SK-MEL-5 (cell line): Measurements from ENCODE around the gene TOLLIP. TPM values are rescaled to one million over a fixed set of nuclear protein-coding genes. Genes with fewer than 3 reads are reported as not detected.

Source experiments
- DNase-seq: peaks from one replicate; pipeline ENCODE4 v3.0.0-alpha.2; 2016; ENCODE audit warnings: low read depth, low spot score
- in situ Hi-C: cut with HindIII; loops from 2 replicates; pipeline ENCODE4 v1.10.0; 2016; ENCODE audit warnings: low sequenced_read_pairs, high pct_unique_total_duplicates, low pct_unique_long_range_greater_than_20kb
- total RNA-seq: library from RNA; depleted of rRNA; stranded (reverse); fragments of >200 nt; shearing (Covaris generic); gene quantifications from 2 replicates; pipeline ENCODE4 v1.2.3, GENCODE V29; 2014

The TOLLIP gene
- total RNA-seq, 1 experiment from 2014 or later, result 33.5 TPM

DNA sequence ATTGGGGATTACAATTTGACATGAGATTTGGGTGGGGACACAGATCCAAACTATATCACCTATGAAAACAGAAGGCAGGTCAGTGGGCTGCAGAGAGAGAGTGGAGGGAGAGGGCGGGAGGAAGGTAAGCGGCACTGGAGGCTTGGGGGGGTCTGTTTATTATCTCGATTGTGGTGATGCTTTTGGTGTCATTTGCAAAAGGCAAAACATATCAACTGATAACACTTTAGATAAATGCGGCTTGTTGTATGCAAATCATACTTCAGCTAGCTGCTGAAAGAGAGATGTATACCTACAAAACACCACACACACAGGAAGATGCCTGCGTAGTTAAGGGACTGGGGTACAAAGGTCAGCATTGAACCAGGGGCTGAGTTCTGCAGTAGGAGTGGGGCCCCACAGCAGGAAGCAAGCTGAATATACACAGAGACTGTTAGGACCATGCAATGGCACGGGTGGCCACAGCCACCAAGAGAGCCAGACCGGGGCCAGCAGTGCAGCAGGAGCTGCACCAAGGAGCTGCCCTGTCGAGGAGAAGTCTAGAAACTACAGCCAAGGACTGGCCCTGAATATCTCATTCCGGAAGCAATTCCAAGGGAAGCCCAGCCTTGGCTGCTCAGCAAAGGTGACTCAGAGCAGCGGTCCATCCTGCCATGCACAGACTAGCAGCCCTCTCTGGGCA is 23.8 kb upstream of the TOLLIP start:
- no peak for DNase-seq
- in situ Hi-C loops, result no loop called here

DNA sequence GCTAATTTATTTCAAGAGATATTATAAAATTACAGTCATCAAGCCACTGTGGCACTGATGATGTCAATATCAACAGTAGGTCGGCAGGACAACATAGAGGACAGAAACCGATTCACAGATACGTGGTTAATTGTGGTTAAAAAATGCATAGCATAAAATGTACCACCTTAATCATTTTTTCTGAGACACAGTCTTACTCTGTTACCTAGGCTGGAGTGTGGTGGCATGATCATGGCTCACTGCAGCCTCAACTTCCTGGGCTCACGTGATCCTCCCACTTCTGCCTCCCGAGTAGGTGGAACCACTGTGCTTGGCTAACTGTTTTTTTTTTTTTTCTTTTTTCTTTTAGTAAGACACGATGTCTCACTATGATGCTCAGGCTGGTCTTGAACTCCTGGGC is 21.0 kb upstream of the TOLLIP start:
- no peak for DNase-seq
- in situ Hi-C loops, result no loop called here

DNA sequence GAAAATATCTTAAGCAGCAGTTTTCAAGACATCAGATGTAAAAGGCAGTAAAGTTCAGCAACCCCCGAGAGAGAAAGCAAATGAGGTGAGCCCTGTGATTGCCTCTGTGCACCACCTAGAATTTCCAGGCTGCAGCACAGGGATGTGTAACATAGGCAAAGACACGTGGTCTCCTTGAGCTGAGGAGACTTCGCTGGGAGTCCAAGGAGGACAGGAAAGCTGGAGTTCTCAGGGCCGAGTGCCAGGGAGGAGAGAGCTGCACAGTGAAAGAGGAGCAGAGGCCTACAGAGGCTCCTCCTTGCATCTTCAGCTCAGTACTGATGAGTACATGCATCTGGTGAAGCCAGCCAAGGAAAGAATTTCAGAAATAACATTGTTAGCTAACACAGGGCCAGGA is 17.6 kb upstream of the TOLLIP start:
- in situ Hi-C loops, result no loop called here
- DNase-seq, result no peak

DNA sequence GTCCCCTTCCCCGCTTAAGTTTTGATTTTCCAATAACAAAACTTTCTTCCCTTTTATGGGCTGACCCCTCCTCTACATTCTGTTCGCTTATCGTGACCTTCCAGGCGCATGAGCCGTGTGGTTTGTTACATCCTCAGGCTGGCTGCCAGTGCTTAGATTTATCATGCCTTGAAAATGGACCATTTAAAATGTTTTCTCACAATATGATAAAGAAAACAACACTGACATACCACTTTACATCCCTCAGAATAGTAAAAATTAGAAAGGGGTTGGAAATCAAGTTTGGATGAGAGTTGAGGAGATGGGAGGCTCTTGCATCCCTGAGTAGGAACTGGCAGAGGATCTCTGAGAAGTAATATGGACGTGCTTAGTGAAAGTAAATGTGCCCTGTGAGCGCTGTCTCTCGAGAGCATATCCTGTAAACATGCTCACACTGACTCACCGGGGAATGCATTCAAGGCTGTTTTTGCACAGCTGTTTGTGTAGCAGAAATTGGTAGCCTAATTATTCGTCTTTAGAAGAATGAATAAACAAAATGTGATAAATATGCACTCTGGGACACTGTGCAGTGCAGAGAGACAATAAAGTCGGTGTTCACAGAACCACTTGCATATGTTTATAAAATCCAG is 17.1 kb upstream of the TOLLIP start:
- DNase-seq, result no peak
- in situ Hi-C loops, result no loop called here

DNA sequence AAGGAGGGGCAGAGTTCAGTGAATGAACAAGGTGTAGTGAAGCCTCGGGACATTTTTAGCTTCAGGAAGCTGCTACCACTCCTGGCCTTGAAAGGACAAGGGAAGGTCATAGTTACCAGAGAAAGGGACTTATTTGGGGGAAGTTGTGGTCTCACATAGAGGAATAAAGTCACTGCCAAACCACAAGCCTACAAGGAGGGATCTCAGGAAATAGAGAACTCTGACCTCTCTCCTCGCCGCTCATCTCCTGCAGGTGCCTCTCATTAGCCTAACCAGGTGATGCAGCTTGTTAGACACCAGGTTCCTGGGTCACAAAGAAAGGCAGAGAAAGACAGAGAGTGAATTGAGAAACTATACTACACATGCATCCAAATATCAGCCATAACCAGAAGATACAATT is 14.3 kb upstream of the TOLLIP start:
- peak; percentile 45 for DNase-seq
- in situ Hi-C loops, result no loop called here

DNA sequence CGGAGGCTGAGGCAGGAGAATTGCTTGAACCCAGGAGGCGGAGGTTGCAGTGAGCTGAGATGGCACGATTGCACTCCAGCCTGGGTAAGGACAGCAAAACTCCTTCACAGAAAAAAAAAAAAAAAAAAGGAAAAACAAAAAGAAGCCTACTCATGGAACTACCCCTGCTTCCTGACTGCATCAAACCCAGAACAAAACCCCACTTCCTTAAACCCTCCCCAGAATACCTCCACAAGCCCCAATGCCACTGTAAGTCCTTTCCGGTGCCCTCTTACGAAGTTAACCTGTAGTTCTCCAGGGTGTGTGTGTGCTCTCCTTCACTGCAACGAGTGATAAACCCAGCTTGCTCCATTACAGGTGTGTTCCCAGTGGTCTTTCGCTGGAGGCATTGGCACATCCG is 8.6 kb upstream of the TOLLIP start:
- in situ Hi-C loops, result no loop called here
- DNase-seq, result no peak

DNA sequence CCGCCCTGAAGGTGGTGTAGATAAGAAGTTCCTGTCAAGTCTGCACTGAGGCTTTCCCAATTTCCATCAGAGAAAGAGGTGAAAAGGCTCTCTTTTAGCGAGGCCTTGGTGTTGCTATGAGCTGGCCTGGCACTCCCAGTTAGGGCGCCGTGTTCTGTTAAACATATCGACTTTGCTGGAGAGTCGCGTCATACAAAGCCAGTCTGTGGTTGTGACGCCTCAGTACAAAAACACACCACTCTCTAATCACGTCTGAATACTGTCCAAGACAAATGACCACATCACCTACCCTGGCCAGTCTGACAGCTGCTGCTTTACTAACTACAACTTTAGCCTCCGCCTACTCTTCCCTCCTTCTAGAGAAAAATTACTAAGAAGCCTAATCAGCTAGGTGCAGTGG is 8.0 kb upstream of the TOLLIP start:
- DNase-seq, result no peak
- in situ Hi-C loops, result no loop called here

DNA sequence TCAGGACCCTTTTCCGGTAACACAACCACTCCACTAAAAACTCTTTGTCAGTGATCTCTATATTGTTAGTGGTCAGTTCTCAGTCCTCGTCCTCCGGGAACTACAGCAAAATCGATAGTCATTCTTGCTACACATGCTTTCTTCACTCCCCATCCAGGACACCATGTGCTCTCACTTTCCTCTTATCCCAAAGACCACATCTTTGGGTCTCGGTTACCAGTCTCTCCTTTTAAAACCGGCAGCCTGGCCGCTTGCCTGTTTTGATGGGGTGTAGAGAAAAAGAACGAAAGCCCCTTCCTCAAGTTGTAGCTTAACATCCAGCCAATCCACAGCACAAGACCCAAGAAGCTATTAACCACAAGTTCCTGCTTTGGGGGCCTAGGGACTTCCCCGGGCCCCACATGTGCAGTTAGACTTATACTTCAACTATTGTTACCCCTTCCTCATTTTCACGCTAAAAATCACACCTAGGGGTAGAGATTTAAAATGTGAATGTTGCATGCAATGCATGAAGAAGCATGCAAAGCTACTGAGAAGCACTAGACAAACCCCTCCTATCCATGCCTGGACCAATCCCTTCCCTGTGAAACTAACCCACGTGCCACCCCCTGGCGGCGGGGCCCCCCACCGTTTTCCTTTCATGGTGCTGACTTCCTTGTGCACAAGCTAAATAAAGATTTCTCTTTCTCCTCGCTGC is 1.5 kb upstream of the TOLLIP start:
- no peak for DNase-seq
- in situ Hi-C loops, result no loop called here

DNA sequence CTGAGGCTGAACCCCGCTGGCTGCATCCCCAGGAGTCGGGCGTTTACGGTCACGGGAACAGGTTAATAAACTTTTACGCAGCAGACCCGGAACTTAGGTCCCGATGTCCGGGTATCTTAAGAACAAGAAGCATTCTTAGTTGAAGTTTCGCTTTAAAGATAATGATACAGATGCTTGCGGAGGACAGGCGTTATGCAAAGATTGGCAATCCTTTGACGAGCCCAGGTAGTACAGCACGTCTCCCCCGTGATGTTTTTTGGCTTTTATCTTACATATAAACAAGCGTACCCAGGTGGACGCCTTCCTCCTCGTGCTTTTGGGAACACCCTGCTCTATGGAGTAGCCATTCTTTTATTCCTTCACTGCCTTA is 871 bp upstream of the TOLLIP start:
- DNase-seq, result no peak
- in situ Hi-C loops, result no loop called here

DNA sequence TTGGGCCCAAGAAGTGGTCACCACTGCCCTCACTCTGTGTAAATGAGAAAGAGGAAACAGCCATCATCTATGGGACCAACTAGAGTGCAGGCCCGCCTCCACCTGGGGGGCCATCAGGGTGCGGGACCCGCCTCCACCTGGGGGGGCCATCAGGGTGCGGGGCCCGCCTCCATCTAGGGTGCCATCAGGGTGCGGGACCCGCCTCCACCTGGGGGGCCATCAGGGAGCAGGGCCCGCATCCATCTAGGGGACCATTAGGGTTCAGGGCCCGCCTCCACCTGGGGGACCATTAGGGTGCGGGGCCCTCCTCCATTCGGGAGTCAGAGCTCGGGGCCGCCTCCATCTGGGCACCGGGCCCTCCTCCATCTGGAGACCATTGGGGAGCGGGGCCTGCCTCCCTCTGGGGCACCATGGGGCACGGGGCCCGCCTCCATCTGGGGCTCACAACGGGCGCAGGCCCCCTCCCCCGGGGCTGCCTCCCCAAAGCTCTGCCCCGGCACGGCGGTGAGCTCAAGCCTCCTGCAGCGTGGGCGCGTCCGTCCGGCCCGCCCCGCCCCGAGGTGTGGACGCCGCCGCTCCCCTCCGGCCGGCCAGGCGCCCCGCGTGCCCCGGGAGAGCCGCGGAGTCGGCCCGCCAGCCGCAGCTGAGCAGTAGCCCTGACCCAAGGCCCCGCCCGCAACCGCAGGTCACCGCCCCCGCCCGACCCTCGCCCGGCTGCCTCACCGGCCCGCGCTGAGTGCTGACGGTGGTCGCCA is 512 bp downstream of the TOLLIP start:
- in situ Hi-C loops, result no loop called here
- DNase-seq, result no peak

DNA sequence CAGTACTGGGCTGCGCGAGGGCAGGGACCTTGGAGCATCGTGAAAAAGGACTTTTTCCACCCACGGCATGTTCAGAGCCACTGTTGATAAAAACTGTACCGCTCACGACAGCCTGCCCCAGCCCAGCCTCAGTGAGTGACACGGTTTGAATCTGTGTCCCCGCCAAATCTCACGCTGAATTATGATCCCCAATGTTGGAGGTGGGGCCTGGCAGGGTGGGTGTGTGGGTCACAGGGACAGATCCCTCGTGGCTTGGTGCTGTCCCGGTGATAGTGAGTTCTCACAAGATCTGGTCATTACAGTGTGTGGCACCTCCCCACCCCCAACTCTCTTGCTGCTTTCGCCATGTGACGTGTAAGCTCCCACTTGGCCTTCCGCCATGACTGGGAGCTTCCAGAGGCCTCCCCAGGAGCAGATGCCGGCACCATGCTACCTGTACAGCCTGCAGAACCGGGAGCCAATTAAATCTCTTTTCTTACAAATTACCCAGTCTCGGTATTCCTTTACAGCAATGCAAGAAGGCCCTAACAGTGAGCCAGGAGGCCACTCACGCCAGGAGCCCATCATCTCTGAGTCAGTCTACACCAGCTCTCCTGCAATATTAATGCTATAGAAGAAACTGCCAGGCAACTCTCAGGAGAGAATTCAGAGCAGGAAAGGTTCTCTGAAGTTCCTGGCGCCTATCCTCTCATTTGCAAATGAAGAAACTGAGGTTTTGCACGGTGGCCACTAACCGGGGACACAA is 1.3 kb downstream of the TOLLIP start:
- DNase-seq, result peak; percentile 20
- in situ Hi-C loops, result no loop called here

DNA sequence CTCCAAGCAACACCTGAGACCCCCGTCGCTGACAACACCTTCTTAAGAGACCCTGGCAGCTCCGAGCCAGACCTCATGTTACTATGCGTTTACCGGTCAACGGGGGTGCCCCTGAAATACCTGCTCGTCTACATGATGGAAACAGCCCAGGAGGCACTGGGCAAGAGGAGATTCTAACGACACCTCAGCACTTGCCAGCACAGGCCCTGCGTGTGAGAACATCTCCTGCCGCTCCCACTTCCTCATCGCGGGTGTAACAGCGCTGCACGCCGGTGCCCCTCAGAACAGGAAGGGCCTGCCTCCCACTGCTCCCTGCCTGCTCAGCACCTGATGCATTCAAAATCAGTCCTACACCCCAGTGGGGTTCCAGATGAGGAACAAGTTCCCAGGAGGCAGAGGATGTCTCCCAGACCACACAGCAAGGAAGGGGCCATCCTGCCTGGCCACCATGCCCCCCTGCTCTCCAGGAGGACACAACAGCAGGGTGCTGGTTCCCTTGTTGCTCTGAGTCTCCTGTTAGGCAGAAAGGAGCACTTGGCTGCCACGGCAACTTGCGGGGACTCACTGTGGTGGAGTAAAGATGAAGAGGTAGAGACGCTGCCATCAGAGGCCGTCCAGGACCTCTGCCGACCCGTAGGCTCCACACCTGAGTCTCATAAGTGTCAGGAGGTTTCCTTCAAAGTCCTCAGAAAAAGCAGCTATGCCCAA is 2.1 kb downstream of the TOLLIP start:
- no peak for DNase-seq
- in situ Hi-C loops, result no loop called here

DNA sequence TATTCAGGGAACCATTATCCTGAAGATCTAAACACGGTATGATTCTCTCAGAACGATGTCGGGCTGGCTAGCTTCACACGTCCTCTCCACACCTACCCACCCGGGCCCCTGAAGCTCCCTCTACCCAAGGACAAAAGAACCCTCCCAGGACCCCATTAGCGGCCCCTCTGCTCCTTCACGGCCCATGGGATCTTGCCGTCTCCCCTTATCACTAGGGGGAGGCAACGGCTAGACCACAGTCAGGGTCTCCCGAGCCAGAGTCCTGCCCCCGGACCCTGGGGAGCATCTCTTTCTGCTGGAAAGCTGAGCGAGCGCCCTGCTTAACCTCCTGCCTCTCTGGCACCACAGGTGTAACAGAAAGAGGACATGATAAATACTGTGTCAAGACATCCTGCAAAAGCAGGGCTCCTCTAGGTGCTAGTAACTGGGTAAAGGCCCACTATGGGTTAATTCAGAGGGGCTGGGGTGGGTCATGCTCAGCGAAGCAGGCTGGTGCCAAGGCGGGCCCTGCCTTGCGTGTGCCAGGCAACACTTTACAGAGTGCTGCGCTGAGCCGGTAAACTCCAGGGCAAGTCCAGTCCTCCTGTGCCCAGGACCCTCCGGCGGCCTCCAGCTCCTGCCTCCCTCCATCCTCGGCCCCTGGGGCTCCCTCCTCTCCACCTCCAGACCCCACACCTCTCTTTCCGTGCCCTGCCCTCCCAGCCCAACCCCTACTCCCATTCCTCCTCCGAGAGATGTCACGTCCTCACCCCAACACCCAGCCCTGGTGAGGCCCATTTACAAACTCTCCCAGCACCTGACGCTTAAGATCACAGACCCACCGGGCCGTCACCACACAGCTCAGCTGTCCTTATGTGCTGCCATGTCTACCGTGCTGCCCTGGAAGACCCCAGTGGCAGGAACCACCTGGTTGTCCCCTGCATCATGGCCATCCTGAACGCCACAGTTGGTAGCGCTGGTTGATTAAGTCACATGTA is 3.0 kb downstream of the TOLLIP start:
- in situ Hi-C loops, result no loop called here
- no peak for DNase-seq

DNA sequence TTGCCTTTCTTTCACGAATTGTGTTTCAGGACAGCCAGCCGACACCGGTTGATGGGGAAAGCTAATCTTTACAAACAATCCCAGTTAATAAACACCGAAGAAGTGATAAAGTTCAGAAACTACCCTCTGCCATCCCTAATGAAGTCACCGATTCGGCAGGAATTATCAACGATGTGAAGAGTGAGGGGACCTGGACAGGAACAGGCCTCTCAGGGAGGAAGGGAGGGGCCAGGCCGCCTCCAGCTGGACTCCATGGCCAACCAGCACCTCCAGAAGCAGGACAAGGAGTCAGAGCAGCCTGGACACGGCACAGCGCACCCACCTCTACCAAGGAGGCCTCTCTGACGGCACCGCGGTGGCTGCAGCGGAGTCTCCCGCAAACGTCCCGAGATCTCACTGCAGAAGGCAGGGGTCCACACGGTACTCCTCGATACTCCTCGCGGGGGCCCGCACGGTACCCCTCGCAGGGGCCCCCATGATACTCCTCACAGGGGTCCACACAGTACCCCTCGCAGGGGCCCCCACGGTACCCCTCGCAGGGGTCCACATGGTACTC is 3.9 kb downstream of the TOLLIP start:
- DNase-seq, result no peak
- in situ Hi-C loops, result no loop called here

DNA sequence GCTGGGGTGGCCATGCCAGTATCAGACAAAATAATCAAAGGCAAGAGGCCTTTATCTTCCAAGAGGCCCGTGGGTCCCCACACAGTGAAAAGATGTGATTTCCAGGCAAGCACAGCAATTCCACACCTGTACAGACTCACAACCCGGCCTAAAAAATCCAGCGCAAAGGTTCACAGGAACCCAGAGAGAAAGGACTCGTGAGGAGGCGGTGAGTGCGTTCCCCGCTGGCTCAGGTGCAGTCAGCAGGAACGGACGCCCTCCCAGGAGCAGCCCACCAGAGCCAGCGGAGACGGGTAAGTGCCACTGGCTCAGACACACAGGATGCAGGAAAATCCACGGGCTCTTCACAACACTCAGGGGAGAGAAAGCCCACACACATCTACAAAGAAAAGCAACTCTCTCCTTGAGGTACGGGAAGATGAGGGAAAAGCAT is 4.4 kb downstream of the TOLLIP start:
- DNase-seq, result no peak
- in situ Hi-C loops, result no loop called here

DNA sequence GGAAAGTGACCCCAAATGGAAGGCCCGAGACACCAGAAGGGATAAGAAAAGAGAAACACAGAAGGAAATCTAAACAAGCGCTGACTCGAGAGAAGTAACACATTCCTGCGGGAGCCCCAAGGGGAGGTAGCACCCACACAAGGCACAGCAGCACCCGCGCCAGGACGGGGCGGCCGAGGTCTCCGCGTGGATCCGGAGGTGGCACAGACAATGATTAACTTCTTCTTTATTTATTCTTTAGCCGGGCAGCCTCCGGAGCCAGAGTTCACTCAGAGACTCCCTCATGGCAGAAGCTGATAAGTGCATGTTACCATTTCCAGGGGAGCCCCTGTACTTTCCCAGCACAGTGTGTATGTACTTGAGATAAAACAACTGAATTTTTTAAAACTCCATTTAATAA is 5.1 kb downstream of the TOLLIP start:
- in situ Hi-C loops, result no loop called here

More for the DNA sequence above, 5.1 kb downstream of the TOLLIP start:
- DNase-seq, result no peak
